HG03460 (cell line): ENCODE results near the gene SNRK.
"Not testable (repeated sequence)": the region's sequence is repeated elsewhere in the genome, so short reads cannot be mapped to it uniquely, and the experiment has no call there.

Experiments
- ATAC-seq: cut with Tn5 transposase; IDR thresholded peaks from one replicate; pipeline ENCODE4 v1.9.1; 2021; ENCODE audit not compliant: unreplicated experiment

Gene SNRK

DNA sequence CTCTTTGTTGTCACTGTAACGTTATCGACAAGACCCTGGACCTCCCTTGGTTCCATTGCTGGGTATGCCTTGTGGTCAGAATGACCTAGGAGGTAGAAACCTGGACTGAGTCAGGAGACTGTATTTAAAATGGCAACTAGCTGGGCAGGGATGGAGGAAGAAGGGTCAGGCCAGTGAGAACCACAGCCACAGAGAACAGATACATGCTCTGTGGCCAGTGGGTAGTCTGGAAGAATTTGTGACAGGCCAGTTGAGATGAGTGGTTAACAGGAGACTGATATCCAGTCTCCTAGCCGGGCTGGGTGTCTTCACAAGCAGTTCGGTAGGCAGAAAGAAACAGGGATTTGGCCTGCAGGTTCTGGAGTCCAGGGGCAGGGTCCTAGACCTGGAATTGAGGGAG is 58.9 kb downstream of the SNRK start:
- no peak for ATAC-seq

DNA sequence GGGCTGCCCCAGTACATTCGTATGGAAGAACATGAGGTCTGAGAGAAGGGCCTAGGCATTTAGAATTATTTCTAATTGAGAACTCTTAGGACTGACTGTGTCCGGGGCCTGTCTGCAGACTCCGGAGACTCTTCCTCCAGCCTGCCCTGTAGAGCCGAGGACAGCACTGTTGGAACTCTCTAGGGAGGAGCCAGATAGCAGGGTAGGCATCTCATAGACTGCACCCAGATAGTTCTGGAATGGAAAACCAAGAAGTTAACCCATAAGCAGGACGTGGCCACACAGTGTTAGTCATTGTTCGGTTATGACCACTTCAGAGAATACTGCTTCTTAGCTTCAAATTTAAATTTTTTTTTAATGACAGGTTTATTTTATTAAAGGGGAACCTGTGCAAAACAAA is 59.5 kb downstream of the SNRK start:
- ATAC-seq, result no peak

DNA sequence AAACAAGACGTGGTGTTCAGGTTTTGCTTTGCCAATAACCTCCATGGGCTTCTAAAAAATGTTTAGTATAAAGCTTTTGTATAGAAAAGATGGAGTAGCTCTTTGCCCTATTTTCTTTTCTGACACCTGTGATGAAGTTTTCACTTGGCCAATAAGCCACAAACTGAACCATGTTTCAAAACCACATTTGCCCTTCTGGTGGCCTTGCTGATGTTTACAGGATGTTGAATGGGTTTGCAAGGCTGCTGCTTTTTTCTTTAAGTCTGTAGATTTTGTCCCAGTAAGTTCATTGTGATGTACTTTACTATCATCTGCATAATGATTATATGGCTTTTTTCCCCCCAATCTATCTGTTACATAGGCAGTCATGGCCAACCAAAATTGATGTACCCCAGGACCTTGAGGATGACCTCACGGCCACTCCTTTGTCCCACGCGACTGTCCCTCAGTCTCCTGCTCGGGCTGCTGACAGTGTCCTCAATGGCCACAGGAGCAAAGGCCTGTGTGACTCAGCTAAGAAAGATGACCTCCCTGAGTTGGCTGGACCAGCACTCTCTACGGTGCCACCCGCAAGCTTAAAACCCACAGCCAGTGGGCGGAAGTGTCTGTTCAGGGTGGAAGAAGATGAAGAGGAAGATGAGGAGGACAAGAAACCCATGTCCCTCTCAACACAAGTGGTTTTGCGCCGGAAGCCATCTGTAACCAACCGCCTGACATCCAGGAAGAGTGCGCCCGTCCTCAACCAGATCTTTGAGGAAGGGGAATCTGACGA is 60.8 kb downstream of the SNRK start:
- ATAC-seq, result no peak

DNA sequence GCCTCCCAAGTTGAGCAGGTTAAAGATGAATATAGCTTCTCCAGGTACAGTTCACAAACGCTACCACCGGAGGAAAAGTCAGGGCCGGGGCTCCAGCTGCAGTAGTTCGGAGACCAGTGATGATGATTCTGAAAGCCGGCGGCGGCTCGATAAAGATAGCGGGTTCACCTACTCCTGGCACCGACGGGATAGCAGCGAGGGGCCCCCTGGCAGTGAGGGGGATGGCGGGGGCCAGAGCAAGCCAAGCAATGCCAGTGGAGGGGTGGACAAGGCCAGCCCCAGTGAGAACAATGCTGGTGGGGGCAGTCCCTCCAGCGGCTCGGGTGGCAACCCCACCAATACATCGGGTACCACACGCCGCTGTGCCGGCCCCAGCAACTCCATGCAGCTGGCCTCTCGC is 61.4 kb downstream of the SNRK start:
- no peak for ATAC-seq

DNA sequence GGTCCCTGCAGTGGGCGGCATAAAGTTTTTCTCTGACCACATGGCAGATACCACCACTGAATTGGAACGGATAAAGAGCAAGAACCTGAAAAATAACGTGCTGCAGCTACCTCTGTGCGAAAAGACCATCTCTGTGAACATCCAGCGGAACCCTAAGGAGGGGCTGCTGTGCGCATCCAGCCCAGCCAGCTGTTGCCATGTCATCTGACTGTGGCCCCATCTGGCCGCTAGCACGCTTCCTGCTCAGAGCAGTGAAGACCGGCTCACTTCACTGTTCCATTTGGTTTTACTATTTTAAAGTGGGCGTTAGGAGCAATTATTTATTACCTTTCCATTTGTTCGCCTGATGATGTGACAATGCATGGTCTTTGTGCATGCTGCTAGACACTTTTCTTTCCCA is 62.0 kb downstream of the SNRK start:
- ATAC-seq, result no peak

DNA sequence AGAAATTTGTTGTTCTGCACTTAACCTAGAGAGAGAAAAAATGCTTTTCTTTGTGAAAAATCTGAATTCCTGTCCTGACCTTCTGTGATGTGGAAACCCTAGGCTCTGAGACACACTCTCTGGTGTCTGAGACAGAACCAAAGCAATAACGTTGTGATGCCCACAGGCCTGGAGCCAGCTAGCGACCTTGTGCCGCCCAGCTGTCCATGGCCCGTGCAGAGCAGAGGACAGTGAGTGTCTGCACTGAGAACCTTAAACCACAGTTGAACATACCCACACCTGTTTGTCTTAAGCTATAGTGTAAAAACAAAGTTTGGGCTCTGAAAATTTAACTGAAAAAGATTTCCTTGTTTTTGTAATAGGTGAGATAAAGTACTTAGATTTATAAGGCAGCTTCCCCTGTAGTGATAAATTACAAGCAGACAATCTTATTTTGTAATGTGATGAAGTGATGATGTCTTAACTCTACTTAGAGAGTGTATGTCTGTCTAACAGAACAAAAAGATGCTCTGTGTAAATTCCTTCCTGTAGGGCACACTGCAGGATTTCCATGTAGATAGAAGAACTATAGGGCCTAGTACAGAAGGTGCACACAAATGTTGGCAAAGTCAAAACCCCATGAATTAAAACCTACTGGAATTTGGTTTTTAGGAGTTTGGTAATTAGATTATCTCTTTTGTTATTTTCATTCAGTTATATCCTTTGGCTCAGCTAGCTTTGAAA is 62.7 kb downstream of the SNRK start:
- ATAC-seq, result no peak

DNA sequence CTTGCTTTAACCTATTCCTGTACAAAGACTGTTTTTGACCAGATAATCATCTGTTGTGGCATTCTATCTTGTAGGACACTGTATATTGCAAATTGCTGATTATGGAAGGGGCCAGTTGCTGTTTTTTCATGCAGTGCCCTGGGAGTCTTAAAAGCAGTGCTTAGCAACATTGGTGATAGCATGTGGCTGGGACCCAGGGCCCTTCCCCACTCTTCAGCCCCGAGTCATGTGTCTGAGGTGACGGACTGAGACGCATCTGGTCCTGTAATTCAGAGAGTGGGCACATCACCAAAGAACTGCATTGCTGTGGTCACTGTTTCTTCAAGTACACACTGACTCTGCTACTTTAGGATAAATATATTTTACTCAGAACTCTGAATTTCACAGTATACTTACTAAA is 63.4 kb downstream of the SNRK start:
- no peak for ATAC-seq

DNA sequence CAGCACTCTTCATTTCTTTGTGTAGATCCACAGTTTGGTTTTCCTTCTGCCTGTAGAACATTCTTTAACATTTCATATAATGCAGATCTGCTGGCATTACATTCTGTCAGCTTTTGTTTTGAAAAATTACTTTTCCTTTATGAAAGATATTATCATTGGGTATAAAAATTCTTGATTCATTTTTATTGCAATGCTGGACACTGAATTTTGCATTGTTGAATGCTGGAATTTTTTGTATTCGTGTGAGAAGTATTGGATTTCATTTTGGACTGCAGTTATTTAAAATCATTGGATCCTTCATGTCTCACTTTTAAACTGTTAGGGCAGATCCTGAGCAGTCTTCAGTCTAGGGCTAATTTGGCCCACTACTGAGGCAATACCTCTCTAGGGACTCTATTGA is 67.1 kb downstream of the SNRK start:
- no peak for ATAC-seq

DNA sequence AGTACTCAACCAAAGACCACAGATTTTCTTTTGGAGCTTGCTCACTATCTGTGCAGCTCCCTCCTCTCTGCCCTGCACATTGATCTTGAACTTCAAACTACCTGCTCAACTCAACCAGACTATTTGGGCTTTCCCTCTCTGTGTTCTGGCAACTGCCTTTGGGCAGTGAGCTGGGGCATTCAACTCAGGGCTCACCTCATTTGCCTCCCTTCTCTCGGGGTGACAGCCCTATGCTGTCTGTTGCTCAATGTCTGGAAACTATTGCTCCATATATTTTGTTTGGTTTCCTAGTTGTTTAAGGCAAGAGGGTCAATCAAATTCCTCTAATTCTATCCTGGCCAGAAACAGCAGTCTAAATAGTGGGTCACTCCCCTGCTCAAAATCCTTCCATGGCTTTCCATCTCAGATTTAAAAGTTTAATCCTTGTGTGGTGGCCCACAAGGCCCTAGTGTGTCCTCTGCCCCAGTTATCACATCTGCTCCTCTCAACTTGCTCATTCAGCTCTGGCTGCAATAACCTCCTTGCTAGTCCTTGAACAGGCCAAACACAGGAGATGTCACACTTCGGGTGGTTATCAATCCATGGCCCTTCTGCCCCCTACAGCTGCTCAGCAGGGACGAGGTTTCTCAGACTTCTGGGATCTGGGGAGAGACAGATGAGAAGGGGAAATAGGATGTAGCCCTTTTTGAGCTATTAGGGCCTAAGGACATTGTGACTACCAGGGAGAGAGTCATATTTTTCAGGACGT is 67.8 kb downstream of the SNRK start:
- ATAC-seq, result no peak

DNA sequence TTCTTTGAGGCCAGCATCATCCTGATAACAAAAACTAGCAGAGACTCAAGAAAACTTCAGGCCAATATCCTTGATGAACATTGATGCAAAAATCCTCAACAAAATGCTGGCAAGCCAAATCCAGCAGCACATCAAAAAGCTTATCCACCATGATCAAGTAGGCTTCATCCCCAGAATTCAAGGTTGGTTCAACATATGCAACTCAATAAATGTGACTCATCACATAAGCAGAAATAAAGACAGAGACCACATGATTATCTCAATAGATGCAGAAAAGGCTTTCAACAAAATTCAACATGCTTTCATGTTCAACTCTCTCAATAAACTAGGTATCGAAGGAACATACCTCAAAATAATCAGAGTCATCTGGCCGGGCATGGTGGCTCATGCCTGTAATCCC is 69.7 kb downstream of the SNRK start:
- ATAC-seq, result not testable (repeated sequence)

DNA sequence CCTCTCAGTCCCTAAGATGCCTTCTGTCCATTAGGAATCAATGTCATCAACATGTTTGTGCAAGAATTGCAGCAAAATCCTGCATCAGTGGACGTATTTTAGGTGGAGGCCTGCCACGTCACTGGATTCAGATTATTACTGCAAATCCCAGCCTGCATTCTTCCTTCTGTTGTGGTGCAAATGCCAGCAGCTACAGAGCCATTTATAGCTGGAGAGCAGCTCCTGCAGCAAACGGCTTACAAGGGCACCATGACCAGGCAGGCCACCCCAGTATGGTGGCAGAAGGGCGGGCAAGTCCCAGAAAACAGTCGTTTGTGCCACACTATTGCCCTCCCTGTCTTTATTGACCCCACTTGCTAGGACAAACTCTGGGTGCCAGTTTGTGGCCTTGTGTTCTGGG is 74.7 kb downstream of the SNRK start:
- no peak for ATAC-seq

DNA sequence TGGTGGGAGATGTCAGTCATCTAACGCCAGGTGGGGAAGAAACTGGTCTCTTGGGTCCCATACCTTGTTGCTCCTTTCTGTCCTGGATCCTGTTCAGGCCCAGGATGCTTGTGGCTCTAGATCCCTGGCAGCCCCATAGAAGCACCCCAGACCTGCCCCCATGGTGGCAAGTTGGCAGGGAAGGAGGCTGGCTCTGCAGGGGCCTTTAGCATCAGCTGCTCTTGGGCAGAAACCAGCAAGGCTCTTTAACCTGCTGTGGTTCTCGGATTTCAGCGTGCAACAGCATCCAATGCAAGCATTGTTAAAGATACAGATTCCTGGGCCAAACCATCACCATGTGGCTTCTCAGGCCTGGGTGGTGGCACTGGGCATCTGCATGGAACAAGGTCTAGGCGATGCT is 75.8 kb downstream of the SNRK start:
- ATAC-seq, result no peak

DNA sequence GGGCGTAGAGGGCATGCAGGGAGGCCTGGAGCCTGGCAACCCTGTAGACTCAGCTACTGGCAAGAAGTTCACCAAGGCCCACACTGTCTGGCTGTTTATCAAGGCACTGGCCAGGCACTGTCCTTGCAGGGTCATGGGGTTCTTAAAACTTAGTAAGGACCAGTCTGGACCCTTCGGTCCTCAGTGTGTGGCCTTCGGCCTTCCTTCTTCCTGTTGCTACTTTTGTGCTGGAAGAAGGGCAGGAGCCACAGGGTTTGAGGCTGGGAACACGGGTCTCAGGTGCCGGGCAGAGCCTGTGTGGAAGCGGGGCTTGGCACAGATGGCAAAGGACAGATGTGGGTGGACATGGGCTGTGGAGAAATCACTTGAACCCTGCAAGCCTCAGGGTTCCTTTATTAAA is 76.6 kb downstream of the SNRK start:
- ATAC-seq, result no peak

DNA sequence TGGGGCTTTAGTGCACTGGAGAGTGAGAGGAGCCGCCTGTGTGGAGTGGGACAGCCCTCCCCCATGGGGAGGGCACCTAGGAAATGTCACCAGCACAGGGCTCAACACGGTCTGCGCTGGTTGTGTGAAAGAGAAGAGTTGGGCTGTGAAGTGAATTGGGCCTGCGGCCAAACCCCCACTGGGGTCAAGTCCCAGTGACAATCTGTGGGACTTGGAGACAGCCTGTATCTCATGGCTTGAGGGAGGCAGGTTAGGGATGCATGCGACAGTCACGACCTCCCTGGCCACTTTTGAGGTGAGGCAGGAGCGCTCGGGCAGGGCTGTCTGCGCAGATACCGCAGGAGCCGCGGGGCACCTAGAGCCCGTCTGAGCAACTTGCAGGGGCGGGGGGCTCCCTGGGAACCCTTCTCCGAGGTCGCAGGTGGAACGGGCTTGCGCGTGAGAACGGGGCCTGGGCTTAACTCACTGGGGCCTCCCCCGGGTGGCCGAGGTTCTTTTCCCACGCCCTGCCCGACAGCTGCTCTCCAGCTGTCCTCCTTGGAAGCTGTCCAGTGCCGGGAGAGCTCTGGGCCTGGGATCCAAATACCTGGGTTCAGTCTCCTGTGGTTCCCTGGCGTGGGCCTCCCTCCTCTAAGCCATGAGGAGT is 77.4 kb downstream of the SNRK start:
- no peak for ATAC-seq

DNA sequence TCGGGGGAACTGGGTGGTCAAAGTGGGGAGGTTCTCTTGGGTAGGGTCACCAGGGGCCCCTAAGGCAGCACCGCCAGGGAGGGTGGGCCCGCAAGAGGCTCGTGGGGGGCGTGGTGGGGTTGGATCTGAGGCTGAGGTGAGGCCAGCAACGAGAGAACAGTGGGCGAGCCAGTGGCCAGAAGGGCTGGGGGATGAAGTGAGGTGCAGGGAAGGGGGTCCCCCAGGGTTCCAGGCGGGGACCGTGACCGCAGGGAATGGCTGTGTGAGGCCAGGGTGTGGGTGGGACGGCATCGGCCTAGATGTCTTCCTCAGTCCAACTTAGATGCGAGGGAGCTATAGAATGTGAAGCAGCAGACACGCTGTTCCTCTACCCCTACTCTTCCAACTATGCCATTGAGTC is 78.2 kb downstream of the SNRK start:
- no peak for ATAC-seq

DNA sequence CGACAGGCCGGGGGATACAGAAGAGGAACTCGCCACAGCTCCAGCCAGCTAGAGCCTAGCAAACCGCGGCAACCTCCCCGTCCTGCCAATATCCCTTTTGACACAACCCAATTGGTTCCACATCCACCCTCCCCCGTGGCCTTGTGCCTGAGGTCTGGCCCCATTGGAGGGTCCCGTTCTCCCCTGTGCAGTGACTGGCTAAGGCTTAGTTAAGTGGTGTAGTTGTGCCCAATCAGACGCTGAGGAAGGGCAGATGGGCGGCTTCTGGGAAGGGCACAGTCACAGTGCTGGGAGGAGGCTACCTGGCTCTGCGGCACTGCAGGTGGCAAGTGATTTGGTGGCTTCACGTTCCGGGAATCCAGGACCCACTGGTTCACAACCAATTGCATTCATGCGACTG is 78.6 kb downstream of the SNRK start:
- no peak for ATAC-seq

DNA sequence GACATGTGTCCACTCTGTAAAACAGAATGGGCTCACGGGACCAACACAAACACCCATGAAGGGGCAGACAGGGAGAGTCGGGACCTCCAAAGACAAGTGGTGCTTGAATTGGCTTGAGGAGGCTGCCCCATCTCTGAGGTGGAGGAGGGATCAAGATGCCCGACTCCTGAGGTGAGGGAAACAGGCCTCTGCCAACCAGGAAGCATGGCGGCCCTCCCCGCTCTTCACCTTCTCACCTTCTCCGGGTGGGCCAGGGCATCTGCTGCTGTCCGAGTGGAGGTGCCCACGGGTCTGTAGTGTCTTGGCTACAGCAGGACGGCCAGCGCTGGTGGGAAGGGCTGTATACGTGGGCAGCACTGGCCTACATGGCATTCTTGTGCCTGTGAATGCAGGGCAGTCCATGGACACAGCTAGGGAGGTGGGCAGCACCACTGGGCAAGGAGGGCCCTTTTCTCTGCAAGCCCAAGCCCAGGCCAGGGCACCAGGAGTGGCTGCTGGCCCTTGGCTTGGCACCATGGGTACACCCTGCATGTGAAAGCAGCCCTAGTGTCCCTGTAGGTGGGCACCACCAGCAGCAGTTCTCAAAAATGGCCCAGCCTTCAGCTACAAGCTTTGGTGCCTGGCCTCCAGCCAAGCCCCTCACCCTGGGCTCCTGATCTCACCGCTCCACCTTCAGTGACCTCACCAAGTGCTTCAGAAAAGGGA is 79.4 kb downstream of the SNRK start:
- no peak for ATAC-seq

DNA sequence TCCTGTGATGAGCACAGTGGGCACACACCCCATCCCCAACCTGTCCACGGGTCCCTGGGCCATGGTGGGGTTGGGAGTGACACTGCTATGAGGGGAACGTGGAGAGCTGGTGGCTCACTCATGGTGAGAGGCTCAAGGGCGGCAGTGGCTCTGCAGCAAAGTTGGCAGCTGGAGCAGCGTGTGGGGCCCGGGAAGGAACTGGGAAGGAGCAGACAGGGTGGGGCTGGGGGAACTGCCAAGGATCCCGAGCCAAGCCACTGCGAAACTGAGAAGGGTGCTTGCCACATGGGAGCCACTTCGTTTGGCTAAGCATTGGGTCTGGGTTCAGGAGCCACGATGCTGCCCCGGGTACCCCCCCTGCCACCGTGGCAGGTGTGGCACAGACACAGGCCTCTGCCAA is 80.1 kb downstream of the SNRK start:
- no peak for ATAC-seq

DNA sequence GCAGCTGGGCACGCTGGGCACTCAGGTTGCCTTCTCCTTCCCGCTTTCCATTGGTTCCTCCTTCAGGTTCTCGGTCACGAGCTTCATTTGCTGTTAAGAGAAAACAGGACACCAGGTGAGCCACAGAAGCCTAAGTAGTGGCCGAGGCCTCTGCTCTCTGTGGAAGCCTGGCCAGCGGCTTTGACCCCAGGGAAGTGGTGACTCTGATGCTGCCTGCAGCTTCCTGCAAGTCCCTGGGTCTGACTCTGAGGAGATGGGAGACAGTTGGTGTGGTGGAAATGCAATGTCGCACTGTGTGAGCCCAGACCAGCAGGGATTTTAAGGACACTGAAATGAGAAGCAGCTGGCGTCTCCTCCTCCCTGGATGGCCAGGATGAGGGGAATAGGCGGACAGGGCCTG is 80.5 kb downstream of the SNRK start:
- no peak for ATAC-seq

DNA sequence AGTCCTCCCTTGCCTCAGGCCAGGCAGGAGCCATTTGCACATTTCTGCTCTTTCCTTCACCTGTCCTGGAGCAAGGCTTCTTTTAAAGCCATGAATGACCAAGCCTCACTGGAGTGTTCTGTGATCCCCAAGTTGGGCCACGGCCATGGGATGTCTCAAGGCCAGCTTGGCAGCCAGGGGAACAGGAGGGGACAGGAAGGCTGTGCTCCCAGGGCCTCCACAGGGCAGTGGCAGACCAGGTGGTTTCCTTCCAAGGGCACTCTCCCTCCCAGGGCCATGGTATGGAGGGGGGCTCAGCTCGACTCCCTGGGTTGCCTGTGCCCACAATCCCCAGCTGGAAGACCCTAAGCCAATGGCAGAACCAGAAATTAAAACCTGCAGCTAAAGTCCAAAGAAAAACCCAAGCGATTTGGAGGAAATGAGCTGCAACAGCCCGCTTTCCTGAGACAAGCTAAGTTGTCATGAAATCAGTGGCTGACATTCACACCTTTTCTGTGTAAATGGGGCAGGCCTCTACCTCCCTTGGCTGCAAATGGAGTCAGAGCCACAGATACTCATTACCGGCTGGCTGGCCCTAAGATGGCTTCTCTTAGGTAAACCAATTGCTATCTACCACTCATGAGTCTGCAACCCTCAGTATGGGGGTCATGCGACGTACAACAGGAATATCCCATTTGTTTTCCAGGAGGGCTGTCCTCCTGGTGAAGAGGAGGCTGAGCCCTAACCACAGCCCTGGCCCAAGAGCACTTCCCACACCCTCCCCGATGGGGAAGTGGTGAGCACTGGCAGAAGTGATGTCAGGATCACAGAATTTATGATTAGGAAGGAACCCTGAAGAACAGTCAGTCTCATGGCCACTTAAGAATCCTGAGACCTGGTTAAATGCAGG is 83.3 kb downstream of the SNRK start:
- ATAC-seq, result no peak
